K562 (cell line): Measurements from ENCODE around the gene ANK3. TPM values are rescaled to one million over a fixed set of nuclear protein-coding genes. Genes with fewer than 3 reads are reported as not detected.

Experiments
- CREB5 ChIP-seq: fragments of 250-450 bp; sonication (Bioruptor Pico); IDR thresholded peaks from 2 replicates; pipeline ENCODE4 v1.5.0; 2020; ENCODE audit warnings: mild to moderate bottlenecking
- EP300 ChIP-seq: IDR thresholded peaks from 2 replicates; pipeline ENCODE4 v1.6.1; 2012; ENCODE audit warnings: low read length, improper control_type of control experiment
- ETV1 ChIP-seq: fragments of 450-650 bp; conservative IDR thresholded peaks from 2 replicates; pipeline ENCODE4 v1.6.1; 2016; ENCODE audit warnings: missing genetic modification characterization, control low read depth, low read depth, missing compliant biosample characterization
- FOXM1 ChIP-seq, 2 experiments: fragments of 450-650 bp in 1 of 2; sonication (generic) in 1 of 2; formaldehyde crosslinking in 1 of 2; IDR thresholded peaks; 2 replicates each; pipeline versions ENCODE4 v1.6.1 to v1.9.0; 2017 to 2022; ENCODE audit warnings: low read depth in 2 of 2, mild to moderate bottlenecking in 2 of 2, missing genetic modification reagents in 1 of 2, moderate library complexity in 1 of 2
- GMEB1 ChIP-seq: fragments of 250-450 bp; sonication (Bioruptor Pico); IDR thresholded peaks from 2 replicates; pipeline ENCODE4 v1.4.0; 2020; ENCODE audit warnings: mild to moderate bottlenecking
- HES1 ChIP-seq: fragments of 450-650 bp; IDR thresholded peaks from 2 replicates; pipeline ENCODE4 v1.6.1; 2016; ENCODE audit warnings: low read depth, mild to moderate bottlenecking, moderate library complexity
- HMGN3 ChIP-seq: IDR thresholded peaks from 2 replicates; pipeline ENCODE4 v1.6.1; 2011; ENCODE audit warnings: borderline replicate concordance, low read depth, mild to moderate bottlenecking, mixed read lengths, low read length; ENCODE audit not compliant: insufficient read length; ENCODE audit errors: extremely low read depth
- JUND ChIP-seq, 2 experiments: IDR thresholded peaks; 2 replicates in 1 of 2; 3 replicates in 1 of 2; pipeline ENCODE4 v1.6.1; 2011; ENCODE audit warnings: borderline replicate concordance in 2 of 2, low read depth in 2 of 2, low read length in 2 of 2, improper control_type of control experiment in 1 of 2, missing biosample characterization in 1 of 2, missing genetic modification characterization in 1 of 2, missing genetic modification reagents in 1 of 2
- MAFF ChIP-seq: IDR thresholded peaks from 2 replicates; pipeline ENCODE4 v1.6.1; 2012; ENCODE audit warnings: low read length, improper control_type of control experiment
- NFIC ChIP-seq: fragments of 450-650 bp; IDR thresholded peaks from 2 replicates; pipeline ENCODE4 v1.6.1; 2017; ENCODE audit warnings: mild to moderate bottlenecking, inconsistent platforms
- RAD21 ChIP-seq, 2 experiments: fragments of 250-450 bp in 1 of 2; fragments of 450-650 bp in 1 of 2; sonication (Bioruptor Pico) in 1 of 2; formaldehyde crosslinking in 1 of 2; IDR thresholded peaks in 1 of 2; conservative IDR thresholded peaks in 1 of 2; 2 replicates each; pipeline versions ENCODE4 v1.4.0 to v1.8.0; 2020 to 2022; ENCODE audit warnings: mild to moderate bottlenecking in 2 of 2, moderate library complexity in 1 of 2
- RBBP5 ChIP-seq: fragments of 200-600 bp; sonication (generic); IDR thresholded peaks from 2 replicates; pipeline ENCODE4 v1.6.1; 2012; ENCODE audit warnings: borderline replicate concordance, mild to moderate bottlenecking, low read length, control low read depth, inconsistent platforms; ENCODE audit not compliant: insufficient read depth, poor library complexity, severe bottlenecking
- RNF219 ChIP-seq: fragments of 250-450 bp; sonication (Bioruptor Pico); IDR thresholded peaks from 2 replicates; pipeline ENCODE4 v1.5.0; 2022; ENCODE audit warnings: mild to moderate bottlenecking
- SMARCA4 ChIP-seq: fragments of 450-650 bp; IDR thresholded peaks from 2 replicates; pipeline ENCODE4 v1.6.1; 2016
- ZNF282 ChIP-seq: sonication (generic); formaldehyde crosslinking; IDR thresholded peaks from 2 replicates; pipeline ENCODE4 v1.8.1; 2023; ENCODE audit warnings: missing genetic modification reagents
- ZNF436 ChIP-seq: fragments of 250-450, 450-650 bp; sonication (Bioruptor Pico); formaldehyde crosslinking; IDR thresholded peaks from 2 replicates; pipeline ENCODE4 v1.7.0; 2020; ENCODE audit warnings: mild to moderate bottlenecking
- polyA plus RNA-seq, 8 experiments: library from polyadenylated mRNA; depleted of rRNA in 4 of 8; stranded (reverse) in 5 of 8; unstranded in 3 of 8; fragments of >200 nt; fragmentation: Nextera tagmentation in 2 of 8; fragmentation: Illumina TruSeq in 1 of 8; extraction: Ambion mirVana in 2 of 8; extraction: Trizol in 1 of 8; gene quantifications; 2 replicates each; pipeline versions ENCODE4 v1.2.1 to v1.2.3, GENCODE V29; 2011 to 2014; ENCODE audit warnings: inconsistent platforms in 1 of 8, missing spikeins in 1 of 8
- total RNA-seq, 7 experiments: library from RNA; depleted of rRNA in 6 of 7; stranded (reverse); fragments of >200 nt in 6 of 7; fragmentation: Illumina TruSeq in 2 of 7; extraction: Trizol in 2 of 7; gene quantifications; 2 replicates each; pipeline versions ENCODE4 v1.2.1 to v1.2.3, GENCODE V29; 2011 to 2021; ENCODE audit warnings: low replicate concordance in 1 of 7

Gene ANK3
- total and polyA plus RNA-seq, 9 of the 15 experiments (the other 6 are each of a cell fraction or from before 2014, with no cell fraction given) = 10.0 to 32.3 (median 17.9) TPM

GRCh38 chr10:60312818-60313588, 76.7 kb downstream of the ANK3 start (continued):
- TF ChIP-seq MAFF (peak; percentile 96), JUND (IDR thresholded peaks at IDR 0.05; ENCODE audit: borderline replicate concordance, low read depth, low read length) (peak; percentile 87), JUND (tag; IDR thresholded peaks at IDR 0.05; ENCODE audit: borderline replicate concordance, low read depth, low read length) (peak; percentile 89), HMGN3 (peak; percentile 78), HES1 (no peak), FOXM1 (IDR thresholded peaks at IDR 0.05; ENCODE audit: low read depth) (peak; percentile 44), FOXM1 (CRISPR knock-in tag; IDR thresholded peaks at IDR 0.05; ENCODE audit: low read depth) (no peak), ETV1 (tag) (peak; percentile 96), RBBP5 (no peak), NFIC (peak; percentile 27; the same call in 1 of the 2 replicates), ZNF436 (CRISPR knock-in tag) (no peak), GMEB1 (no peak), SMARCA4 (peak; percentile 95), RAD21 (CRISPR knock-in tag; conservative IDR thresholded peaks at IDR 0.05 in 1 of 2, IDR thresholded peaks at IDR 0.05 in 1 of 2) (peak in 1 of 2 experiments; percentile 27; a peak in 2 of 4 replicates), ZNF282 (CRISPR knock-in tag) (no peak), RNF219 (no peak), EP300 (peak; percentile 94), CREB5 (CRISPR knock-in tag) (no peak)
